ENCODE results near the gene DEGS1. TPM values are rescaled to one million over a fixed set of nuclear protein-coding genes. Genes with fewer than 3 reads are reported as not detected.

Gene DEGS1
- total RNA-seq, 2 donors from 2014 or later = 84.0 to 95.1 TPM

DNA sequence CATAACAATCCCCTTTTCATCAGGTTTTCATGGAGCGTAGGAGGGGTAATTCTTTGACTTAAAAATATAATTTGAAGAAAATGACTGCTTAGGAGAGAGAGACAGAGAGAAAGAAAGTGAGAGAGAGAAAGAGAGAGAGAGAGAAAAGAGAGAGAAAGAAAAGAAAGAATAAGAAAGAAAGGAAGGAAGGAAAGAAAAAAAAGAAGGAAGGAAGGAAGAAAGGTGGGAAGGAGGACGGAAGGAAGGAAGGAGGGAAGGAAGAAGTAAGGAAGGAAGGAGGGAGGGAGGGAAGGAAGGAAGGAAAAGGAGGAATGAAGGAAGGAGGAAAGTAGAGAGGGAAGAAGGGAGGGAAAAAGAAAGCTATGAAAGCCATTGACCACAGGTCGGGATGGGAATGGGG, 10.8 kb upstream of the DEGS1 start:
- H3K4me1 ChIP-seq = peaks cover 0 to 19% of the 10 kb centered on the region in 2 donors
- no peaks in the 10 kb centered on the region for H3K27me3 ChIP-seq
- no peak for DNase-seq (ENCODE audit: low spot score)
- H3K4me3 ChIP-seq = no peak overlapping the region
- H3K36me3 ChIP-seq = no peaks in the 10 kb centered on the region
- TF ChIP-seq, protein P1, sequence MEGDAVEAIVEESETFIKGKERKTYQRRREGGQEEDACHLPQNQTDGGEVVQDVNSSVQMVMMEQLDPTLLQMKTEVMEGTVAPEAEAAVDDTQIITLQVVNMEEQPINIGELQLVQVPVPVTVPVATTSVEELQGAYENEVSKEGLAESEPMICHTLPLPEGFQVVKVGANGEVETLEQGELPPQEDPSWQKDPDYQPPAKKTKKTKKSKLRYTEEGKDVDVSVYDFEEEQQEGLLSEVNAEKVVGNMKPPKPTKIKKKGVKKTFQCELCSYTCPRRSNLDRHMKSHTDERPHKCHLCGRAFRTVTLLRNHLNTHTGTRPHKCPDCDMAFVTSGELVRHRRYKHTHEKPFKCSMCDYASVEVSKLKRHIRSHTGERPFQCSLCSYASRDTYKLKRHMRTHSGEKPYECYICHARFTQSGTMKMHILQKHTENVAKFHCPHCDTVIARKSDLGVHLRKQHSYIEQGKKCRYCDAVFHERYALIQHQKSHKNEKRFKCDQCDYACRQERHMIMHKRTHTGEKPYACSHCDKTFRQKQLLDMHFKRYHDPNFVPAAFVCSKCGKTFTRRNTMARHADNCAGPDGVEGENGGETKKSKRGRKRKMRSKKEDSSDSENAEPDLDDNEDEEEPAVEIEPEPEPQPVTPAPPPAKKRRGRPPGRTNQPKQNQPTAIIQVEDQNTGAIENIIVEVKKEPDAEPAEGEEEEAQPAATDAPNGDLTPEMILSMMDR (IDR thresholded peaks at IDR 0.05) = no peak
- no peaks in the 10 kb centered on the region for H3K9me3 ChIP-seq
- no peak overlapping the region for H3K27ac ChIP-seq

DNA sequence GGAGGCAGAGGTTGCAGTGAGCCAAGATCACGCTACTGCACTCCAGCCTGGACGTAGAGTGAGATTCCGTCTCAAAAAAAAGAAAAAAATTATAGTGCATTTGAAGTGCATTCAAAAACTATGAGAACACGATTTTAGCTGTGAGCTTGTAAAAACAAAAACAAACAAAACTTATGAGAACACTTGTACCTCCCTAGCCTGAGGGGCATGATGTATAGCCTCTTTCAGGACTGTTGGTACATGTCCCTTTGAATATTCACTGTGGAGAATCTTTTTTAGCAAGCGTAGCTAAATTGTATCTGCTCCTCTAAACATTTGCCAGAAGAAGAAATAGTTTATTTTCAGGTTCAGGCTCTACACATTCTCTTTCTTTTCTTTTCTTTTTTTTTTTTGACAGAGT, 9.5 kb upstream of the DEGS1 start:
- Histone ChIP-seq H3K4me3 (no peak overlapping the region), H3K27ac (no peak overlapping the region), H3K27me3 (no peaks in the 10 kb centered on the region), H3K36me3 (no peaks in the 10 kb centered on the region), H3K9me3 (no peaks in the 10 kb centered on the region), H3K4me1 (peaks cover 0 to 17% of the 10 kb centered on the region in 2 donors)
- TF ChIP-seq, protein P1 (IDR thresholded peaks at IDR 0.05) = no peak
- no peak for DNase-seq (ENCODE audit: low spot score)

DNA sequence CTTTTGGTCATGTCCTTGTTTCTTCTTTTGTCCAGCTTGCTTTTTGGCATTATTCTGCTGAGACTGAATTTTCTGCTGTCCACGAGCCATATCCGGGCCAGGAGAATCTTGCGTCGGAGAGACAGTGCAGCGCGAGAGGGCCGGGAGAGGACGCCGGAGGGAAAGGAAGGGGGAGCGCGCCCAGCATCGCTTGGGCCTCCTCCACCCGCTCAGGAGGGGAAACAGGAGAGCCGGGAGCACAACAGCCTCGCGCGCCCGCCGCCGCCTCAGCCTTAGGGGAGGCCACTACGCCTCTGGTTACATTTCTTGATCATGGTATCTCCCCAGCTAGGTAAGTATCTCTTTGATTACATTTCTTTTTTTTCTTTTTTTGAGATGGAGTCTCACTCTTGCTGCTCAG, 7.4 kb upstream of the DEGS1 start:
- no peaks in the 10 kb centered on the region for H3K36me3 ChIP-seq
- no peaks in the 10 kb centered on the region for H3K9me3 ChIP-seq
- no peak for DNase-seq (ENCODE audit: low spot score)
- H3K27ac ChIP-seq = no peak overlapping the region
- H3K4me3 ChIP-seq = peak overlapping the region in 1 of 2 donors; percentile 13
- H3K4me1 ChIP-seq = peaks cover 0 to 8% of the 10 kb centered on the region in 2 donors
- TF ChIP-seq, protein P1 (IDR thresholded peaks at IDR 0.05) = peak in 1 of 2 donors; percentile 14
- H3K27me3 ChIP-seq = no peaks in the 10 kb centered on the region

DNA sequence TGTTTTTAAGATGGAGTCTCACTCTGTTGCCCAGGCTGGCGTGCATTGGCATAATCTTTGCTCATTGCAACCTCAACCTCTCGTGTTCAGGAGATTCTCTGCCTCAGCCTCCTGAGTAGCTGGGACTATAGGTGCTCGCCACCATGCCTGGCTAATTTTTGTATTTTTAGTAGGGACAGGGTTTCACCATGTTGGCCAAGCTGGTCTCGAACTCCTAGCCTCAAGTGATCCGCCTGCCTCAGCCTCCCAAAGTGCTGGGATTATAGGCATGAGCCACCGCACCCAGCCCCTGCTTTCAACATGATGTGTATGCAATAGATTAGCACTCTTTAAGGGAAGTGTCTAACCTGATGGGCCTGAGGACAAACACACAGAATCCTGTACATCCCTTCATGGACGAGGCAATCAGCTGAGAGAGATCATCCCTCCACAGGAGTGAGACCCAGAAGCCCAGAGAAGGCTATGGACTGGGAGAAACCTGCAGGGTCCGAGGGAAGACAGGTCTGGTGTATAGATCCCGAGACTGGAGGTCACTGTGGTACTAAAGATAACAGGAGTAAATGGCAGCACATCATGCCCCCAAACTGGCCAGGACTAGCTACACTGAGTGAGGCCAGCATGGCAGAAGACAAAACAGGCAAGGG, 5.6 kb upstream of the DEGS1 start:
- Histone ChIP-seq H3K36me3 (no peaks in the 10 kb centered on the region), H3K4me3 (no peak overlapping the region), H3K27me3 (no peaks in the 10 kb centered on the region), H3K27ac (no peak overlapping the region), H3K9me3 (no peaks in the 10 kb centered on the region), H3K4me1 (peaks cover 0 to 8% of the 10 kb centered on the region in 2 donors)
- no peak for DNase-seq (ENCODE audit: low spot score)
- TF ChIP-seq, protein P1 (IDR thresholded peaks at IDR 0.05) = no peak

GRCh38 chr1:224178894-224179293, 4.1 kb upstream of the DEGS1 start:
- no peak for DNase-seq (ENCODE audit: low spot score)
- Histone ChIP-seq H3K9me3 (no peaks in the 10 kb centered on the region), H3K4me3 (no peak overlapping the region), H3K27ac (no peak overlapping the region), H3K27me3 (no peaks in the 10 kb centered on the region), H3K4me1 (peaks cover 0 to 8% of the 10 kb centered on the region in 2 donors), H3K36me3 (no peaks in the 10 kb centered on the region)
- TF ChIP-seq, protein P1 (IDR thresholded peaks at IDR 0.05) = no peak

Data from right atrium auricular region (tissue), 2 donors.